Endothelial cell of hepatic sinusoid (primary cell): ENCODE data around the gene TMEM271.

Experiments
- in situ Hi-C: cut with HindIII; loops from 2 replicates; pipeline ENCODE4 v1.10.0; 2017; ENCODE audit warnings: low sequenced_read_pairs

The TMEM271 gene

DNA sequence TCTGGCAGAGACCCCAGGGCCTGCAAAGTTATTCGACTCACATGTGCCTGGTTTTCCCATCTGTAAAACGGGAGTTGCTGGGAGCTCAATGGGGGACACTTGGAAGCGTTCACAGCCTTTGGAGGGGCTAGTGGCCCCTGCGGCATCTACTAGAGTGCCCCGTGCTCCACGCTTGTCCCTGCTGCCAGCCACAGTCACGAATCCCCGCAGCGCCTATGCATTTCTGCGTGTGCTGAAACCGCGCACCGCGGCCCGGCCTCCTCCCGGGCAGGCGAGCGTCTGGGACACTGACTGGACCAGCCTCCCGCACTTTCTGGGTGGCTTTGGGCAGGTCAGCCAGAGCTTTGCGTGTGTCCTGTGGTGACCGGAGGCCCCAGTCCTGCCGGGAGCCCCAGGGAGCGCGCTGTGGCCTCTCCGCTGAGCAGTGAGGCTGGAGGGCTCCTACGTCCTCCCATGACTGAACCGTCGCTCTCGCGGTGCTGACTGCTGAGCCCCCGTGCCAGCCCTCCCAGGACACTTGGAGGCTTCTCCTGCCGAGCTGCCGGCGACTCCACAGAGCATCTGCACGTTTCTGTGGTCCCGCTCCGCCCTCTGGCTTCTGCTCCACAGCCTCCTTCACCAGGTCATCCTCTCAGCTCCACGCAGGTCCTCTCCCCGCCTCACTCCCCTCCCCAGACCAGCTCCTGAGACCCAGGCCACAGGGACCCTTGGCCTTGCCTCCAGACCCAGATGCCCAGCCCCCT lies 40.7 kb downstream of the TMEM271 start:
- in situ Hi-C loops = loop anchor here (5.0 kb wide), 1 partner anchor 87 kb away; no protein-coding TSS in a partner anchor

DNA sequence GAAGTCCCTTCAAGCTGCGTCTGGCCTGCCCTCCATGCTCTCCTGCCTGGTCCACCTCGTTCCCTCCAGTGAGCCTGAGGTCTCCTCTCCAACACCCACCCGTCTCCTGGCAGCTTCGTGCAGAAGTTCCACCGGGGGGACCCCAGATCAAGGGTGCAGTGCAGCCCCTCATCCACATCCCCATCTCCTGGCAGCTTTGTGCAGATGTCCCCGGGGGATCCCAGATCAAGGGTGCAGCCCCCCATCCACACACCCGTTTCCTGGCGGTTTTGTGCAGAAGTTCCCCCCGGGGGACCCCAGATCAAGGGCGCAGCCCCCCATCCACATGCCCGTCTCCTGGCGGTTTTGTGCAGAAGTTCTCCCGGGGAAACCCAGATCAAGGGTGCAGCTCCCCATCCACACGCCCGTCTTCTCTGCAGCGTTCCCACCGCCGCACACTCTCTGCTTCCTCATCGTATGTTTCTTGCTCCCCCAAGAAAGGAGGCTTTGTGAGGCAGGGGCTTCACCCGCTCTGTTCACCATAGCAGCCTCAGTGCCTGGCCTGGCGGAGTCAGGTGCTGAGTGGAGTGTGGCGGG lies 41.4 kb downstream of the TMEM271 start:
- in situ Hi-C loops = loop anchor here (5.0 kb wide), 1 partner anchor 88 kb away; no protein-coding TSS in a partner anchor

DNA sequence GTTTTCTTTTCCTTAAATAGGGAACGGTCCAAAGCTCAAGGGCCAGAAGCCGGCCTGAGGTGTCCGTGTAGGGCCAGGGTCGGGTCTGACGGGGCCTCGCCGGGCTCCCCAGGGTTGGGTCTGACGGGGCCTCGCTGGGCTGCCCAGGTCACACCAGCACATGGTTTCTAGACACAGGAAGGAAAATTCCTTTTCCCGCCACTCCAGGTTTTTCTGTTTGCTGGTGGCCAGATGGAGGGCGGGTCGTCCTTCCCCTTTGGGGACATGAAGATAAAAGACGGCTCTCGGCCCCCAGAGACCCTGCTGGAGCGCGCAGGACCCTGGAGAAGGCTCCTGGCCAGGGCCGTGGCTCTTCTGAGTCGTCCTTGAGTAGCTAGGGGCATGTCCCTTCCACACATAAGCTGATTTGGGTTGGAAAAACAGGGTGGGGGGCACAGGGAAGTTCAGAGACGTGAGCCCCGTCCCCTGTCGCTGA lies 42.0 kb downstream of the TMEM271 start:
- in situ Hi-C loops = no loop called here

DNA sequence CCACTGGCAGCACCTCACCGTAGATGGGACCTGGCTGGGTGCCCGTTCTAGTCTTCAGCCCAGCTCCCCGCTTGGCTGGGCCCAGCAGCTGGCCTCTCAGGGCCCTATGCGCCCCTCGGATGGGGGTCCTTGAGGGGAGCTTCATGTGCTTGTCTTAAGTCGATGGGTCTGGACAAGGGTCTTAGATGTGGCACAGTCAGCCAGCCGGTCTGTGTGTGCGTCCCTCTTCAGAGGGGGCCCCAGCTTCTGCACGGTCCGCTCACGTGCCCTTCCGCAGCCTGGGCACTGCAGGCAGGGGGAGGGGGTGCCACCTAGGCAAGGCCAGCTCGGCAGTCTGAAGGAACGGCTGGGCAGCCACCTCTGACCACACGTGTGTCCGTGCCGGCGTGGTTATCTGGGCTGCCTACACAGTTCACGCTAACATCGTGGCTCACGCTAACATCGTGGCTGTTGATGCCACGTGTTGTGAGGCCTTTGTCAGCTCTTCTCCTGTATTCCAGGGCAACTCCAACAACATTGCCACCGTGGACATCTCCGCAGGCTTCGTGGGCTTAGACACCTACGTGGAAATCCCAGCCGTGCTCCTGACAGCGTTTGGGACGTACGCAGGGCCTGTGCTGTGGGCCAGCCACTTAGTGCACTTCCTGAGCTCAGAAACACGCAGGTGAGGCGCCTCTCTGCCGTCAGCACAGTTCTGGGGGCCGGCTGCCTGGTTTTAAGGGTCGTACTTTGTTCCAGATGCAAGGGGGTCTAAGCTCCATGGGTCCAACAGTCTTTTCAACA lies 42.6 kb downstream of the TMEM271 start:
- in situ Hi-C loops = no loop called here

DNA sequence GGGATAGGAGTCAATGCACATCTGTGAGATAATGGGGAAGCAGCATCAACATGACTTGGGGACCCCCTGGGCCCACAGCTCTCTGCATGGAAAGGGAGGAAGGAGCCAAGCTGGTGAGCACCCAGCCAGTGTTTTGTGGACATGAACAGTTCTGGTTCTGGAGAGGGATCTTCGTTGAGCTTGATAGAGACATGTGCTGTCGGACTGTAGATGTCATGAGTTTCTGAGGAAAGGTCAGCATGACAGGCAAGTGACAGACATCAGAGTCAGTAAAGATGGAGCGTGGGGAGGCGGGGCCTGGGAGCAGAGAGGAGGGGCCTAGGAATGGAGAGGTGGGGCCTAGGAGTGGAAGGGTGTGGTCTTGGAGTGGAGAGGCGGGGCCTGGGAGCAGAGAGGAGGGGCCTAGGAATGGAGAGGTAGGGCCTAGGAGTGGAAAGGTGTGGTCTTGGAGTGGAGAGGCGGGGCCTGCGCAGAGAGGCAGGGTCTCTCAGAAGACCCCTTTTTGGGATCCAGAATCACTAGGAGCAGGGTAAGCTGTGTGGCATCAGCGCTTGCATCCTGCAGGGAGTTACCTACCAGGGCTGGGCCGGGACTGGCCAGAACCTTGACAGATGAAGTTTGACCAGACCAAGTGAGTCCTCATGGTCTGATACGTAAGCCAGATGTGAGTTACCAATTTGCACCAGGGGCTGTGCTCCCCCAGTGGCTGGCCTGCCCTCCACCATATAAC lies 43.3 kb downstream of the TMEM271 start:
- in situ Hi-C loops = no loop called here

DNA sequence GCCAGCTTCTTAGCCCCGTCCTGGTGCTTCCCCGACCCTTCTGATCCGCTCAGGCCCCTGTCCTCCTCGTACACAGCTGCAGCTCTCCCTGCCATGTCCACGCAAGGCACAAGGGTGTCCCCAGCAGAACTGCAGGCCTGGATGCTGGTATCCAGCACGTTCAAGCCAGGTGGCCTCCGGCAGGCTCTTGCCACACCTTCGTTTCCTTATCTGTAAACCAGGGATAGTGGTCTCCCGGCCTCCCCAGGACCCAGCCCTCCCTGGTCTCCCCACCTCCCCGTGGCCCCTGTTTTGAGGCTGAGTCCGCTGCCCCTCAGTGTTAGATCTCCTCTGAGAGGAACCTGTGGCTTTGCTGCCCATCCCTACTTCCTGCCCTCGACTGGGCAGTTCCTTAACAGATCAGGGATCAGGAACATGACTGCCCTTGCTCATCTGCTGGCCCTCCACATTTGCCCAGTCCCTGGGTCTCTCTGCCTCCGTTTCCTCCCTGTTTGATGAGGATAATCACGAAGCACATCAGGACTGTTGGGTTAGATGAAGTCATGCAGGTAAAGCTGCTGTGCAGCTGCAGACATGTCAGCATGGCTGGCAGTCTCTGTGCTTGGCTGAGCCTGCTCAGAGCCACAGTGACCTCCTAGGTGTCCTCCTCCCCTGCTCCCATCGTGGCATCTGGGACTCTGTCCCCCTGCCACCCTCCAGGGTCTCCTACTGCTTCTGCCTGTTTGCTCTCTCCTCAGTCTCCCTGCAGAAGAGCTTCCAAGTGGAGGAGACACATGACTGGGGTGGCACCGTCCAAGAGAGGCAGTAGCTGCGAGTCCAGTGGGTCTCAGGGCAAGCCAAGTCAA lies 44.2 kb downstream of the TMEM271 start:
- in situ Hi-C loops = no loop called here

DNA sequence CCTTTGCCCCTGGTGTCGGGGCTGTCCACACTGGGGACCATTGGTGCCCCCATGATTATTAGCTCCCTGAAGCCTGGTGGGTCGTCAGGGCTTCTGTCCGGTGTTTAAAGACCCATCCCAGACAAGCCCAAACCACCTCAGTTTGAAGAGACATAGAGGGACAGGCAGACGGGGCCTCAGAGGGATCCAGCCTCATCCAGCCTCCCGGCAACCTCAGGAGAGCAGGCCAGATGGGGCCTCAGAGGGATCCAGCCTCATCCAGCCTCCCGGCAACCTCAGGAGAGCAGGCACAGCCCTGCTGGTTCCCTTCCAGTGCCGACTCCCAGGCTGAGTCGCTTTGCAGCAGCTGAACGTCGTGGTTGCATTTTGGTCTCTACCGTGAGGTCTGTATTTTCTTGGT lies 45.0 kb downstream of the TMEM271 start:
- in situ Hi-C loops = no loop called here

DNA sequence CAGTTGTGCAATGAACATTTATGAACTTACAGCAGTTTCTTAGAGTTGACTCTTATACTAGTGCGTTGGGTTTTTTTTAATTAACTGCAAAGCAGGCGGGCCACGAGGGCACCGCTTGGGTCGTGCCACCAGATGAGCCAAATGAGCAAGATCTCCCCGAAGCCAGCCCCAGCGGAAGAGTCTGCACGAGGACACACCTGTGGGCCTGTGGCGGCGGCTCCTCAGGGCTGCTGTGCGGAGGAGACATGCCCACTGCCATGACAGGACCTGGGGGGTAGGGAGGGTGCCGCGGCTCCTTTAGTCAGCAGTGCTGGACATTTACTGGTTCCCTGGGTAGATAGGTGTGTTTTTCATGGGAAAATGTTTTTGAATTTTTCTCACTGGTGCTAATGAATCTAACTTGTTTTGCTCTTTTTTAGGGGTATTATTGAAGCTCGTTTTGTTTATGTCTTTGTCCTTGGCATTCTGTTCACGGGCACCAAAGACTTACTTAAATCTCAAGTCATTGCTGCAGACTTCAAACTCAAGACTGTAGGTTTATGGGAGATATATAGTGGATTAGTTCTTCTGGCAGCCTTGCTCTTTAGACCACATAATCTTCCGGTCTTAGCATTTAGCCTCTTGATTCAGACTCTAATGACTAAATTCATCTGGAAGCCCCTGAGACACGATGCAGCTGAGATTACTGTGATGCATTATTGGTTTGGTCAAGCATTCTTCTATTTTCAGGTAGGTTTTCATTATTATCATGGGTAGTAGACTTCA lies 45.9 kb downstream of the TMEM271 start:
- in situ Hi-C loops = no loop called here

DNA sequence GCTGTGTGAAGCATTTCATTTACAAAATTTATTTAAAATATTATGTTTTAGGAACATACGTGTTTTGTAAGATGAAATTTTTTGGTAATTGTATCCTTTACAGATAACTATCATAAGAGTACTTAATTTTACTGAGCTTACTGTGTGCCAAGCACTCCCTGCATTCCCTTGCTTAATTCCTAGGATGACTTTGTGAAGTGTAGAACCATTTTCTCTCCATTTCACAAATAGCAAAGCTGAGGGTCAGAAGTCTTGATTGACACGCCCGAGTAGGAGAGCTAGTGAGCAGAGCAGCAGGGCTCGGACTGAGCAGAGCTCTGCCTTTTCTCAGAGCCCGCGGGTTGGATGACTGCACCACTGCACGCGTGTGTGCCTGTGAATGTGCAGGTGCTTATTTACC lies 46.5 kb downstream of the TMEM271 start:
- in situ Hi-C loops = loop anchor here (5.0 kb wide), 1 partner anchor 57 kb away; no protein-coding TSS in a partner anchor

DNA sequence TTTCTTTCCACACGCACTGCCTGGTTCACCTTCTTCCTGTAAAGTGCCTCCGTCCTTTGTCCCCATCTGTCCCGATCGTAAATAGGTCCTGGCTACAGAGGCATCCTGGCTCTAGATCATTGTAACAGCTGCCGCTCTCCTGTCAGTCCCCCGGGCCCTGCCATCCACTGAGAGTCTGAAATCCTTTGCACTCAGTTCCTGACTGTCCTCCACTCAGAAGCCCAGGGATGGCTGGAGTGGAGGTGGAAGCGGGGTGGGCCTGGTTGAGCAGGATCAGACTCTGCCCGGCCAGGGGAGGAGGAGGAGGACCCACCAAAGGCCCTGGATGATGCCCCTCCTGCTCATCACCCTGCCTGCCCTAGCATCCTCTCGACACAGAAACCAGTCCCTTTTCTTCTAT lies 47.3 kb downstream of the TMEM271 start:
- in situ Hi-C loops = loop anchor here (5.0 kb wide), 1 partner anchor 57 kb away; no protein-coding TSS in a partner anchor

DNA sequence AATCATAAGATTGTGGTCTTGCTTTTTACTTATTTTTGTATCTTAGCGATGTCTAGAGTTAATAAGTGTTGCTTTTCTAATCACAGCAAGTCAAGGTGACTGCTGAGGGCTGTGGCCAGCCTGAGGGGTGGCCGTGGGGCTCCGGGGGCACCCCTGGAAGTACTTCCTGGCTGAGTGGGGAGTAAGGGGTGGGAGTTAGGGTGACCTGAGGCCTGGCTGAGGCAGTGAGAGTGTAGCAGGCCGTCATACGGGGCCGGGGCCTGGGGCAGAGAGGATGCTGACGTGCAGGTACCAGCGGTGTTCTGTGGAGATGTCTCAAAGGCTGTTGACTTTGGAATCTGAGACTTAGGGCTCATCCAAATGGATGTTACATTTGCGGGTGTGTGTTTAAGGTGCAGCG lies 47.8 kb downstream of the TMEM271 start:
- in situ Hi-C loops = loop anchor here (5.0 kb wide), 1 partner anchor 56 kb away; no protein-coding TSS in a partner anchor

DNA sequence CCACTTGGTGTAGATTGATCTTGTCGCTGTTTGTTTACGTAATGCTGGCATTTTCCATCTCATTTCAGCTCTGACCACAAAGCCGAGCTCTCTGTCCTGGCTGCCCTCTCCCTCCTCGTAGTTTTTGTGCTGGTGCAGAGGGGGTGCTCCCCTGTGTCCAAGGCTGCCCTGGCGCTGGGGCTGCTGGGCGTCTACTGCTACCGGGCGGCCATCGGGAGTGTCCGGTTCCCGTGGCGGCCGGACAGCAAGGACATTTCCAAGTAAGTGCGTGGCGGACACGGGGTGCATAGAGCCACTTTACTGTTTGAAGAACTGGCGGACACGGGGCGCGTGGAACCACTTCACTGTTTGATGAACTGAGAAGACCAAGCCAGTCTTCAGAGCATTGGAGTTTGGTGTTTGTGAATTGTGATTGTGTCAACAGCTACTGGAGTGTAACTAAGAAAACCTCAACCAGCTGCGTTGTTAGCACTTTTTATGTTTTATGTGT lies 49.1 kb downstream of the TMEM271 start:
- in situ Hi-C loops = loop anchor here (5.0 kb wide), 1 partner anchor 55 kb away; no protein-coding TSS in a partner anchor

DNA sequence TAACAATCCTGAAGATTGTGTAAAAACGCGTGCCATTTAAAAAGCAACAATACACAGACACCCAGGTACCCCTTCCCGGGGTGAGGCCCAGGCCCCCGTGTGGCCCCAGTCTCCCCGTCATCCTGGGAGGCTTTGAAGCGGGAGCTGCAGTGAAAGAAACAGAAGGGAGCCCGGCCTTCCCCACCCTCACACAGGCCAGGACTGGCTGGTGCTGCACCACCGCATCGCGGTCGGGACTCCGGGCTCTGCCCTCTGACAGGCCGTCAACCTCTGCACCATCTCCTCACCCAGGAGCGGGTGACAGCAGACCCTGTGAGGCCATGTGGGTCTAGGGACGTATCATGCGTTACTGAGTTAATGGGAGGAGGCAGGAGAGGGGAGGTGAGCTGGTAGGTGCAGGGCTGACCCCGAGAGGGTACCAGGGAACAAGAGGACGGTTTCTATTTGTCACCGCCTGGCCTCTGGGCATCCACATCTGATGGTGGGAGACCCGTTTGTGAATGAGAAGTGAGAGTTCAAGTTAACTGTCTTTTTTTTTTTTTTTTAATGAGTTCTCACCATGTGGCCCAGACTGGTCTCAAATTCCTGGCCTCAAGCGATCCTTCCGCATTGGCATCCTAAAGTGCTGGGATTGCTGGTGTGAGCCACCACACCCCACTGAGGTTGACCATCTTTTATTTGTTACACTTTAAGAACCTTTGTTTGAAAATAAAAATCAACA lies 49.7 kb downstream of the TMEM271 start:
- in situ Hi-C loops = loop anchor here (5.0 kb wide), 1 partner anchor 54 kb away; no protein-coding TSS in a partner anchor

DNA sequence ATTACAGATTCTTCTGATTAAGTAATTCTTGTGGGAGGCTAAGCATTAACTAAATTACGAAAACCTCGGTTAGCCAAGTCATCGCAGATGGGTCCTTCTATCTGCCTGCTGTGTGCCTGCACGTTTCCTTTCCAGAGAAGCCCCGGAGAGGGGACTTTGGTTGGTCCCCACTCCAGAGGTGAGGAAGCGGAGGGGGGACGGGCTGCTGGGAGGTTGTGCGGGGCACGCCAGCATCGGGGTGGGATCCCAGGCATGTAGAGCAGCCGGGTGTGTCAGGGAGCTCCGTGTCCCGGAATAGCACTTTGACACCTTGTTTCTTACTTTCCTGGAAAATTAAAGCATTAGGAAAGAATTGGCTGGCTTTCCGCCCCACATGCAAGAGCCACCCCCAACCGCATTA lies 50.4 kb downstream of the TMEM271 start:
- in situ Hi-C loops = loop anchor here (5.0 kb wide), 1 partner anchor 53 kb away; no protein-coding TSS in a partner anchor

DNA sequence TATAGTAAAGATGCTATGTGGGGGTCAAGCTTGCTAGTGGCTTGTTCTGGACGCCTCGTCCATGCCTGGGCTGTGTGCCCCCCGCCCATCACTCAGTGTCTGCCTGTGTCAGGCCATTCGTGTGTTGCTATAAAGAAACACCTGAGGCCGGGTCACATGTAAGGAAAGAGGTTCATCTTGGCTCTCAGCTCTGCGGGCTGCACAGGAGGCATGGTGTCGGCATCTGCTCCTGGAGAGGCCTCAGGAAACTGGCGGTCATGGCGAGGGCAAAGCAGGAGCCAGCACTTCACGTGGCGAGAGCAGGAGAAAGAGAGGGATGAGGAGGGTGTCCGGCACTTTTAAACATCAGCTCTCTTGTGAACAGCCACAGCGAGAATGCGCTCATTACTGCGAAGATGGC lies 51.9 kb downstream of the TMEM271 start:
- in situ Hi-C loops = no loop called here
